ENCODE results near the gene PDE11A. TPM values are rescaled to one million over a fixed set of nuclear protein-coding genes. Genes with fewer than 3 reads are reported as not detected.

Gene PDE11A
- total and polyA plus RNA-seq, 2 of the 8 experiments (the other 6 are each of a cell fraction or from before 2014, with no cell fraction given), result 0.19 to 0.23 TPM

DNA sequence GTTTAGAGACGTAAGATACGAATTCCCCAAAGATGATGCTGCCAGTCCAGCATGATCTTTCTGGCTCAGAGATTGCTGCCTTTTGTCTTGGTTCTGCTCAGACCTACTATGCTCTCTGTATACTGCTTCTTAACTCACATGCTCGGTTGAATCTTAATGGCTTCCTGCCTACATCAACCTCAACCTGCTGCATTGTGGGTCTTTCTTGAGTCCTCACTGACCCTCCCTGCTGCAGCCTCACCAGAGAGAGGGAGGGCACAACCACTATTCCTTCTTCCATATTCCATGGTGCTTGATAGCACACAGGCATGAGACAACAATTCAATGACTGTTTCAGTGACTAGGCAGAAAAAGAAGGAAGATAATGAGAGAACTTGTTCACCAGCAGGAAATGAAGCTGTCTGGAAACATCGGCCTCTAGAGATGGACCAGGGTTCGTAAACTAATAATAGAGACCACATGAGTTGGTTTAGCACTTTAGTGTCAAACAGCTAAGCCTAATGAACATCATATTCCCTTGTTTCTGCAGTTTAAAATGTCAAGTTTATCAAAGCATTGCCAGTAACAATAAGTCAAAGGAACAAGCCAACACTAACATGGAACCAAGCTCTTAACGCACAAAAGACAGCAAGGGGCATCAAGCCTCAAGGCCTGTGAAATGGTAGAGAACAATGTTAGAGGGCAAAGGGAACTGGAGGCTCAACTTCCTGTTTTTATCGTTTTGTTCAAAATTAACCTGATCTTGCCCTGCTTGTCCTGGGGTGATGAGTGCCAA lies 333.9 kb downstream of the PDE11A start (continued):
- TF ChIP-seq NANOG (IDR thresholded peaks at IDR 0.05; ENCODE audit: insufficient read depth, low read depth, low read length, poor library complexity, severe bottlenecking) (no peak), BCL11A (IDR thresholded peaks at IDR 0.05; ENCODE audit: low read depth in 2 of 2, low read length in 2 of 2) (no peak), MAFK (IDR thresholded peaks at IDR 0.05; ENCODE audit: low read depth, low read length) (no peak), EGR1 (IDR thresholded peaks at IDR 0.05; ENCODE audit: borderline replicate concordance, low read depth, low read length) (no peak), SIRT6 (IDR thresholded peaks at IDR 0.05; ENCODE audit: low read length) (no peak)
- TF ChIP-seq, protein P1, sequence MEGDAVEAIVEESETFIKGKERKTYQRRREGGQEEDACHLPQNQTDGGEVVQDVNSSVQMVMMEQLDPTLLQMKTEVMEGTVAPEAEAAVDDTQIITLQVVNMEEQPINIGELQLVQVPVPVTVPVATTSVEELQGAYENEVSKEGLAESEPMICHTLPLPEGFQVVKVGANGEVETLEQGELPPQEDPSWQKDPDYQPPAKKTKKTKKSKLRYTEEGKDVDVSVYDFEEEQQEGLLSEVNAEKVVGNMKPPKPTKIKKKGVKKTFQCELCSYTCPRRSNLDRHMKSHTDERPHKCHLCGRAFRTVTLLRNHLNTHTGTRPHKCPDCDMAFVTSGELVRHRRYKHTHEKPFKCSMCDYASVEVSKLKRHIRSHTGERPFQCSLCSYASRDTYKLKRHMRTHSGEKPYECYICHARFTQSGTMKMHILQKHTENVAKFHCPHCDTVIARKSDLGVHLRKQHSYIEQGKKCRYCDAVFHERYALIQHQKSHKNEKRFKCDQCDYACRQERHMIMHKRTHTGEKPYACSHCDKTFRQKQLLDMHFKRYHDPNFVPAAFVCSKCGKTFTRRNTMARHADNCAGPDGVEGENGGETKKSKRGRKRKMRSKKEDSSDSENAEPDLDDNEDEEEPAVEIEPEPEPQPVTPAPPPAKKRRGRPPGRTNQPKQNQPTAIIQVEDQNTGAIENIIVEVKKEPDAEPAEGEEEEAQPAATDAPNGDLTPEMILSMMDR (IDR thresholded peaks at IDR 0.05; ENCODE audit: control extremely low read depth in 1 of 3, insufficient read depth in 1 of 3, low read depth in 1 of 3, low read length in 3 of 3), result no peak

All from H1 (cell line).